ENCODE data around the gene GPR132. TPM values are rescaled to one million over a fixed set of nuclear protein-coding genes. Genes with fewer than 3 reads are reported as not detected.

GPR132 gene
- total and polyA plus RNA-seq, 10 of the 15 experiments (the other 5 are each of a cell fraction or from before 2014, with no cell fraction given): 1.9 to 49.3 (median 20.4) TPM

DNA sequence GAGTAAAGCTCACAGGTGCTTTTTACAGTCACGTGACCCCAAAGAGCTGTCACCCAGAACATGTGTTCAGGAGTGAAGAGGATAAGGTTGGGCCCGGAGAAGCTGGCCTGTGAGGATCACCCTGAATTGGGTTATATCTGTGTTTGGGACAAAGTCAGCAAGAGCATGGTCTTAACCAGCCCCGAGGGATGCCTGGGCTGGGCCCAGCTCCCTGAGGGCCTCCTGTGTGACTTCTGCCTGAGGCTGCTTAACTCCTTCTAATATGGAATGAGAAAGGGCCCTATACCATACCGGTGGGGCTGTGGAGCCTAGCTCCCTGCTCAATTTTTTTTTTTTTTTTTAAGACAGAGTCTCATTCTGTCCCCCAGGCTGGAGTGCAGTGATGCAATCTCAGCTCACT lies 46.8 kb downstream of the GPR132 start:
- DNase-seq (ENCODE audit: low read depth, low spot score): no peak
- 9% methylated on average over 4 of the region's 4 CpGs for WGBS (ENCODE audit: insufficient coverage, insufficient replicate concordance, low lambda C conversion rate, missing lambda C conversion rate)
- H3K27ac ChIP-seq (ENCODE audit: control insufficient read depth, insufficient read depth): peak overlapping the region; percentile 80; the same call in 1 of the 2 replicates
- no peak for ATAC-seq
- ChIA-PET SMC1A (ENCODE audit: uncharacterized antibody, unreplicated experiment) (interaction anchor here (0.6 to 3.3 kb wide), 8 partner anchors 9 to 1743 kb away, joined by 3 to 13 read pairs (median 5); partner anchors contain the start of gene GPR132), RAD21 (ENCODE audit: unreplicated experiment) (interaction anchor here (0.8 to 3.9 kb wide), 4 partner anchors 26 to 46 kb away, joined by 3 to 25 read pairs (median 9); partner anchors contain the start of genes CLBA1 and GPR132), CTCF (interaction anchor here (0.8 to 3.0 kb wide), 9 partner anchors 12 to 63 kb away, joined by 3 to 25 read pairs (median 5); partner anchors contain the start of gene GPR132), POLR2A (interaction anchor here (0.6 to 4.3 kb wide), 6 partner anchors 8 to 97 kb away, joined by 3 to 14 read pairs (median 4); no protein-coding TSS in a partner anchor)
- intact Hi-C loops (cut with micrococcal nuclease; ENCODE audit: unreplicated experiment) (no loop called here), in situ Hi-C loops (cut with MboI) (no loop called here)
- H3K27me3 ChIP-seq (replicated peaks in 1 of 2; ENCODE audit: control insufficient read depth in 2 of 2, insufficient read depth in 2 of 2, low read length in 1 of 2): no peaks in the 10 kb centered on the region
- no TSS peak for BruUV-seq (replicated peaks)
- H3K4me1 ChIP-seq (ENCODE audit: control insufficient read depth, insufficient read depth, low read length): peaks cover 22% of the 10 kb centered on the region
- peak overlapping the region; percentile 93 for H3K9ac ChIP-seq (ENCODE audit: control insufficient read depth, insufficient read depth, low read length)
- H2AFZ ChIP-seq (ENCODE audit: control insufficient read depth, low read depth, low read length): no peak overlapping the region
- TF ChIP-seq BHLHE40 (IDR thresholded peaks at IDR 0.05; ENCODE audit: borderline replicate concordance in 1 of 2, low read depth in 2 of 2, low read length in 1 of 2) (peak in 1 of 2 experiments; percentile 33; a peak in 1 of 4 replicates), RFX5 (IDR thresholded peaks at IDR 0.05; ENCODE audit: low read depth, low read length) (no peak), SMAD5 (IDR thresholded peaks at IDR 0.05; ENCODE audit: low read depth) (no peak), SIN3A (IDR thresholded peaks at IDR 0.05; ENCODE audit: low read depth, low read length) (no peak), FOXK2 (IDR thresholded peaks at IDR 0.05) (no peak)
- peaks cover 91% of the 10 kb centered on the region for H3K79me2 ChIP-seq (ENCODE audit: control insufficient read depth, insufficient read depth, low read length)
- no peak for FAIRE-seq
- no peaks in the 10 kb centered on the region for H3K9me3 ChIP-seq (replicated peaks; ENCODE audit: control insufficient read depth, insufficient read depth, low read length)
- peak overlapping the region; percentile 89 for H3K4me3 ChIP-seq
- peaks cover 6 to 12% of the 10 kb centered on the region in 2 experiments; a peak in 3 of 4 replicates for H3K36me3 ChIP-seq (ENCODE audit: control insufficient read depth in 2 of 2, insufficient read depth in 2 of 2, low read length in 1 of 2)
- peak overlapping the region; percentile 65; the same call in 1 of the 2 replicates for H3K4me2 ChIP-seq (ENCODE audit: control insufficient read depth, insufficient read depth)
- H4K20me1 ChIP-seq (ENCODE audit: control insufficient read depth, insufficient read depth): no peaks in the 10 kb centered on the region; the same call in 1 of the 2 replicates

GRCh38 chr14:105015905-105016304 lies 49.3 kb downstream of the GPR132 start:
- ChIA-PET SMC1A (ENCODE audit: uncharacterized antibody, unreplicated experiment) (interaction anchor here (1.0 to 3.3 kb wide), 7 partner anchors 10 to 71 kb away, joined by 3 to 11 read pairs (median 3); no protein-coding TSS in a partner anchor), RAD21 (ENCODE audit: unreplicated experiment) (interaction anchor here (0.8 to 1.3 kb wide), 4 partner anchors 10 to 50 kb away, joined by 3 read pairs; no protein-coding TSS in a partner anchor), CTCF (interaction anchor here (1.6 to 3.5 kb wide), 3 partner anchors 12 to 40 kb away, joined by 6 to 15 read pairs (median 7); no protein-coding TSS in a partner anchor), POLR2A (interaction anchor here (4.3 kb wide), 1 partner anchor 11 kb away, joined by 14 read pairs; no protein-coding TSS in a partner anchor)
- no peak for ATAC-seq
- Histone ChIP-seq H4K20me1 (ENCODE audit: control insufficient read depth, insufficient read depth) (no peaks in the 10 kb centered on the region; the same call in none of the 2 replicates), H2AFZ (ENCODE audit: control insufficient read depth, low read depth, low read length) (no peak overlapping the region), H3K27ac (ENCODE audit: control insufficient read depth, insufficient read depth) (no peak overlapping the region), H3K36me3 (ENCODE audit: control insufficient read depth in 2 of 2, insufficient read depth in 2 of 2, low read length in 1 of 2) (peaks cover 20 to 24% of the 10 kb centered on the region in 2 experiments; a peak in 3 of 4 replicates), H3K9me3 (replicated peaks; ENCODE audit: control insufficient read depth, insufficient read depth, low read length) (no peaks in the 10 kb centered on the region), H3K4me3 (peak overlapping the region; percentile 49), H3K27me3 (replicated peaks in 1 of 2; ENCODE audit: control insufficient read depth in 2 of 2, insufficient read depth in 2 of 2, low read length in 1 of 2) (no peaks in the 10 kb centered on the region), H3K4me2 (ENCODE audit: control insufficient read depth, insufficient read depth) (peak overlapping the region; percentile 75; the same call in 1 of the 2 replicates), H3K4me1 (ENCODE audit: control insufficient read depth, insufficient read depth, low read length) (peaks cover 24% of the 10 kb centered on the region), H3K9ac (ENCODE audit: control insufficient read depth, insufficient read depth, low read length) (no peak overlapping the region), H3K79me2 (ENCODE audit: control insufficient read depth, insufficient read depth, low read length) (peaks cover 98% of the 10 kb centered on the region)
- in situ Hi-C loops (cut with MboI) (no loop called here), intact Hi-C loops (cut with micrococcal nuclease; ENCODE audit: unreplicated experiment) (no loop called here)
- FAIRE-seq: no peak
- BruUV-seq (replicated peaks): no TSS peak
- WGBS (ENCODE audit: insufficient coverage, insufficient replicate concordance, low lambda C conversion rate, missing lambda C conversion rate): 52% methylated on average over 6 of the region's 6 CpGs
- no peak for DNase-seq (ENCODE audit: low read depth, low spot score)
- TF ChIP-seq NFYB (IDR thresholded peaks at IDR 0.05; ENCODE audit: insufficient read depth, low read depth, low read length) (no peak), IRF4 (IDR thresholded peaks at IDR 0.05; ENCODE audit: low read depth, low read length) (no peak), NFXL1 (IDR thresholded peaks at IDR 0.05; ENCODE audit: borderline replicate concordance) (no peak), TCF12 (IDR thresholded peaks at IDR 0.05; ENCODE audit: low read depth, low read length) (no peak), ZSCAN29 (IDR thresholded peaks at IDR 0.05) (no peak), ATF2 (IDR thresholded peaks at IDR 0.05; ENCODE audit: low read length) (no peak), ATF7 (IDR thresholded peaks at IDR 0.05; ENCODE audit: low read depth) (no peak), RCOR1 (conservative IDR thresholded peaks at IDR 0.05; ENCODE audit: low read depth, low read length) (no peak), ZNF274 (IDR thresholded peaks at IDR 0.05; ENCODE audit: insufficient read depth, insufficient read length) (no peak)
